RWPE2 (cell line): ENCODE results near the gene XRCC5.

ENCODE experiments used
- ATAC-seq: fragments of 200-7000 bp; cut with Tn5 transposase; 3 replicates; pipeline ENCODE4 v1.9.1; 2021; ENCODE audit warnings: low read depth
- DNase-seq: peaks from one replicate; pipeline ENCODE4 v3.0.0-alpha.2; 2020; ENCODE audit warnings: low spot score
- H3K27ac ChIP-seq: fragments of 450-650 bp; 2 replicates; pipeline ENCODE4 v1.5.1; 2017; ENCODE audit warnings: mild to moderate bottlenecking; ENCODE audit not compliant: poor library complexity, severe bottlenecking
- H3K27me3 ChIP-seq: fragments of 250-450 bp; sonication (Bioruptor Pico); 2 replicates; pipeline ENCODE4 v1.5.1; 2021; ENCODE audit warnings: mild to moderate bottlenecking, moderate library complexity; ENCODE audit not compliant: insufficient read depth, poor library complexity, severe bottlenecking
- H3K36me3 ChIP-seq: fragments of 250-450 bp; sonication (Bioruptor Pico); 2 replicates; pipeline ENCODE4 v1.5.1; 2020; ENCODE audit warnings: low read depth, mild to moderate bottlenecking, moderate library complexity
- H3K4me1 ChIP-seq: fragments of 250-450 bp; sonication (Bioruptor Pico); 2 replicates; pipeline ENCODE4 v1.5.1; 2021; ENCODE audit warnings: mild to moderate bottlenecking, moderate library complexity; ENCODE audit not compliant: insufficient read depth, poor library complexity, severe bottlenecking
- H3K4me3 ChIP-seq: fragments of 250-450 bp; sonication (Bioruptor Pico); 2 replicates; pipeline ENCODE4 v1.5.1; 2021; ENCODE audit warnings: mild to moderate bottlenecking, moderate library complexity; ENCODE audit not compliant: severe bottlenecking
- H3K9me3 ChIP-seq: fragments of 250-450 bp; sonication (Bioruptor Pico); 2 replicates; pipeline ENCODE4 v1.5.1; 2021; ENCODE audit warnings: mild to moderate bottlenecking, moderate library complexity; ENCODE audit not compliant: severe bottlenecking
- TF ChIP-seq, protein P1 (sequence below): fragments of 450-650 bp; IDR thresholded peaks from one replicate; pipeline ENCODE4 v1.5.1; 2017; ENCODE audit warnings: mild to moderate bottlenecking, moderate library complexity; ENCODE audit not compliant: poor library complexity, severe bottlenecking

The XRCC5 gene

DNA sequence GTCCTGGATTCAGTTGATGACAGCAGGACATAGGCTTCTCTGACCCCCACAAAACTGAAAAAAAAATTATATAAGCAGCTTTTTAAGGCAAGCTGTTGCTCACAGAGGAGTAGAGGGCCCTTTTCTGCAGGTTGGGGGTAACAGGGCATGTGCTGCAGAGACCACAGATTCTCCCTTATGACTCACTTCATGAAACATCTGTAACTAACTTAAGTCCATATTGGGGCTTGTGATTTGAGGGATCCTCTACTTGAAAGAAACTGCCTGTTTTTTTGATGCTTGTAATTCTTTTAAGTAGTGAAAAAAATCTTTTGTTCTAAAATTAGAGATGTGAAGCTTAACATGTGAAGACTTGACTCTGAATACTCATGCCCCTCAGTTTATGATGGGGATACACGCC, 33.4 kb downstream of the XRCC5 start:
- TF ChIP-seq, protein P1, sequence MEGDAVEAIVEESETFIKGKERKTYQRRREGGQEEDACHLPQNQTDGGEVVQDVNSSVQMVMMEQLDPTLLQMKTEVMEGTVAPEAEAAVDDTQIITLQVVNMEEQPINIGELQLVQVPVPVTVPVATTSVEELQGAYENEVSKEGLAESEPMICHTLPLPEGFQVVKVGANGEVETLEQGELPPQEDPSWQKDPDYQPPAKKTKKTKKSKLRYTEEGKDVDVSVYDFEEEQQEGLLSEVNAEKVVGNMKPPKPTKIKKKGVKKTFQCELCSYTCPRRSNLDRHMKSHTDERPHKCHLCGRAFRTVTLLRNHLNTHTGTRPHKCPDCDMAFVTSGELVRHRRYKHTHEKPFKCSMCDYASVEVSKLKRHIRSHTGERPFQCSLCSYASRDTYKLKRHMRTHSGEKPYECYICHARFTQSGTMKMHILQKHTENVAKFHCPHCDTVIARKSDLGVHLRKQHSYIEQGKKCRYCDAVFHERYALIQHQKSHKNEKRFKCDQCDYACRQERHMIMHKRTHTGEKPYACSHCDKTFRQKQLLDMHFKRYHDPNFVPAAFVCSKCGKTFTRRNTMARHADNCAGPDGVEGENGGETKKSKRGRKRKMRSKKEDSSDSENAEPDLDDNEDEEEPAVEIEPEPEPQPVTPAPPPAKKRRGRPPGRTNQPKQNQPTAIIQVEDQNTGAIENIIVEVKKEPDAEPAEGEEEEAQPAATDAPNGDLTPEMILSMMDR = no peak
- H3K36me3 ChIP-seq = peaks cover 99% of the 10 kb centered on the region
- ATAC-seq (0 out of 3 replicates have a peak, but pooled peaks have one; percentile 29), DNase-seq (no peak)
- H3K9me3 ChIP-seq = no peaks in the 10 kb centered on the region
- H3K4me3 ChIP-seq = no peak overlapping the region
- no peak overlapping the region for H3K27ac ChIP-seq
- no peaks in the 10 kb centered on the region for H3K4me1 ChIP-seq
- no peaks in the 10 kb centered on the region for H3K27me3 ChIP-seq

DNA sequence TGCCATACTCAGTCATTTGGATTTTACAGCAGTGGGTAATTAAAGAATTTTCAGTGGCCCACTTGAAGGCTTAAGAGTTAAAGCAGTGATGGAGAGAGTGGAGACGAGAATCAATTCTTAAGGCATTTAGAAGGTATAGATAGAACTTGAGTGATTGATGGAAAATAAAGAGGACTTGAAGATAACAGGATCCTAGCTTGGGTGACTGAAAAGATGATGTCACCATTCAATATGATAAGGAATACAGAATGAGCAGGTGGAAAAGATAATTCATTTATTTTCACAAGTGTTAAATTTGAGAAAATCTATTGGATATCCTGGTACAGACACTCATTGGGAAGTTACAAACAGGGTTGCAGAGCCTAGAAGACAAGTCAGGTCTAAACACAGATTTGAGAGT, 35.2 kb downstream of the XRCC5 start:
- Histone ChIP-seq H3K4me3 (no peak overlapping the region), H3K9me3 (no peaks in the 10 kb centered on the region), H3K4me1 (peaks cover 12% of the 10 kb centered on the region), H3K27ac (no peak overlapping the region), H3K36me3 (peaks cover 99% of the 10 kb centered on the region), H3K27me3 (no peaks in the 10 kb centered on the region)
- TF ChIP-seq, protein P1 = no peak
- DNase-seq = no peak
- no peak for ATAC-seq

DNA sequence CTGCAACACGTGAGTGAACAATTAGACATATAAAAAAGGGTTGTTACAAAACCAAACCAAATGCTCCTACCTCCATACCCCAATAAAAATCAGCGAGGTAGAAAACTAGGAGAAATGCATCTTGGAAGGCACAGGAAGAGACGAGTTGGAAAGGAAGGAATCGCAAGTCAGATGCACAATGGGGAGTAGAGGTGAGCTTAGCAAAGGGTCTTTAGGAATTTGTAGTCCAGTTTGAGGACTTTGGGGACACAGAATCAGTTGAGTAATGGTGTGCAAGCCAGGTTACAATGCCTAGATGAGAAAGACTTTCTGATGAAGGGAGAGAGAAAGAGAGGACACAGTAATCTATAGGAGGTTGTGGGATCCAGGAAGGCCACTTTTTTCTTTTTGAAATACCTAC, 35.7 kb downstream of the XRCC5 start:
- H3K36me3 ChIP-seq = peaks cover 99% of the 10 kb centered on the region
- no peaks in the 10 kb centered on the region for H3K27me3 ChIP-seq
- DNase-seq (no peak), ATAC-seq (no peak)
- H3K27ac ChIP-seq = no peak overlapping the region
- no peak overlapping the region for H3K4me3 ChIP-seq
- H3K4me1 ChIP-seq = peaks cover 17% of the 10 kb centered on the region
- TF ChIP-seq, protein P1 = no peak
- H3K9me3 ChIP-seq = no peaks in the 10 kb centered on the region

DNA sequence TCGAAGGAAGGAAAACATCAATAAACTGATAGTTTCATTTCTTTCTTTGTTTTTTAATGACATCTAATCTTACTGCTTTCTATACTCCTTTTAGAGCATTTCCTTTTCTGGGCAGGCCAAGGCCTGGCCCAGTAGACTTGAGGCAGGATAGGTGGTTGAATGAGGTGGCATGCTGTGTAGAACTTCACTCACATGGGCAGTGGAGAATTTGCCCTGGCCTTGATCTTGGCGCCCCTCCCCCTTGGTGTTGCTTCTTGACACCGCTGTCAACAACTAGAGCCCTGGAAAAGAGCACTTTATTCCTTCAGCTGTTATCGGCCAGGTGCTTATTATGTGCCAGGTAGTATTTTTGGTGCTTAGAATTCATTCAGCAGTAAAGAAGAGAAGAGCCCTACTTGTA, 37.4 kb downstream of the XRCC5 start:
- ATAC-seq (no peak), DNase-seq (no peak)
- Histone ChIP-seq H3K4me1 (peaks cover 18% of the 10 kb centered on the region), H3K36me3 (peaks cover 100% of the 10 kb centered on the region), H3K27ac (no peak overlapping the region), H3K27me3 (no peaks in the 10 kb centered on the region), H3K4me3 (no peak overlapping the region), H3K9me3 (no peaks in the 10 kb centered on the region)
- TF ChIP-seq, protein P1 = no peak

DNA sequence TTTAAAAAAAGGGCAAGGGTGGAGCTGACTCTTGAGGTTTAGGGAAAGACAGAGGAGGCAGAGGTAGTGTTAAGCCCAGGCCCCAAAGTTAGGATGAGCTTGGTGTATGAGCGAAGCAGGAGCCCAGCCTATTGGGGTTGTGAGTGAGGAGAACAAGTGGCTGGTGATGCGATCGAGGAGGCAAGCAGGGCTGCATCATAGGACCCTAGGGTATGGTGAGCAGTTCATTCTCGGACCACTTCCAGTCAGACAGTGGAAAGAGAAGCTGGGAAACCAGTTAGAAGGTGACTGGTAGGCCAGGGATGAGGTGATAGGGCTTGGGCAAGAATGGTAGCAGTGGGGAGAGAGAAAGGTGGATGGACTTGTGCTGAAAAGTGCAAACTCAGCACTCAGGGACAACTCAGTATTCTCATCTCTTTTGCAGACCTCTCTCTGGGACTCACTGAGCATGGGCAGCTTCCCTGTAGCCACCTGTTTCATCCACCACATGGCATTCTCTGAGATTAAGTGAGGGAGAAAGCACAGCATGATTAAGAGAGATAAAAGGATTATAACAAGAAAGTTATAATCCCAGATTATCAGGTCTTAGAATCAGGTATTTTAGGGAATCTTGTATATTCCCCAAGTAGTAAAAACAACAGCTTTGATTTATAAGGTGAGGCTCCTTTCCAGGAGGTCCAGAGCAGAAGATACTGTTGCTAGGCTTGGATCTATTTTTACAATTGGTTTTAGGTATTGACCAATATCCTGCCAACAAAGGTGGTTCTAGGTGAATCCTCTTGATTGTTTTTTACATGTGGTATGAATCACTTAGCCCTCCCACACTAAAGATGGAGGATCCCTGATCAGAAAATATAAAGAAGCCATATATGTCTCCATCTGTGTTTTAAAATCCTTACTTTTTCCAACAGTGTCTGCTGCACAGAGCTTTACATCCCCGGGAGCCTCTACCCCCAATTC, 38.3 kb downstream of the XRCC5 start:
- Histone ChIP-seq H3K36me3 (peaks cover 98% of the 10 kb centered on the region), H3K4me1 (peaks cover 18% of the 10 kb centered on the region), H3K27me3 (no peaks in the 10 kb centered on the region), H3K4me3 (no peak overlapping the region), H3K9me3 (no peaks in the 10 kb centered on the region), H3K27ac (no peak overlapping the region)
- DNase-seq = no peak
- TF ChIP-seq, protein P1 = no peak
- ATAC-seq = 0 out of 3 replicates have a peak, but pooled peaks have one; percentile 22
